GOT3 (cell line): Measurements from ENCODE around the gene CTDP1.
"Not testable (repeated sequence)": the region's sequence is repeated elsewhere in the genome, so short reads cannot be mapped to it uniquely, and the experiment has no call there.

Experiments
- DNase-seq: peaks from one replicate; lab custom pipeline; 2025; ENCODE audit warnings: mixed read lengths; lab: John Stamatoyannopoulos, UW

The CTDP1 gene

DNA sequence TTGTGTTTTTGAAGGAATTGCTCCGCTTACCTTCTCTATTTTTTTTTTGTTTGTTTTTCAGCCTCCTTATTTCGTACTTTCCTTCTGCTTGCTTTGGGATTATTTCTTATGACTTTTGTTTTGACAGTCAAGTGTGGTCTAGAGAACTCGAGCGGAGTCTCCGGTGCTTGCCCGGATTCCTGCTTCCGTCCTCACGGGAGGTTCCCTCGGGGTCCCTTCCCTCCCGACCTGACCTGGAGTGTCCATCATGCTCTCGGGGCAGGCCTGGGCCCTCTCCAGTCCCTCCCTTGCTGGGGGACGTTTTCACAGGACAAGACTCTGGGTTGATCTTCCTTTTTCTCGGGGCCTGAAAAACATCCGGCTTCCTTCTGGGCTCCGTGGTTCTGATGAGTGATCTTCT, 45.9 kb downstream of the CTDP1 start:
- DNase-seq, result no peak

- no peak for DNase-seq
Observed at GRCh38 chr18:79726721-79727120, 47.1 kb downstream of the CTDP1 start.

GRCh38 chr18:79727211-79727610, 47.6 kb downstream of the CTDP1 start:
- DNase-seq, result no peak

DNA sequence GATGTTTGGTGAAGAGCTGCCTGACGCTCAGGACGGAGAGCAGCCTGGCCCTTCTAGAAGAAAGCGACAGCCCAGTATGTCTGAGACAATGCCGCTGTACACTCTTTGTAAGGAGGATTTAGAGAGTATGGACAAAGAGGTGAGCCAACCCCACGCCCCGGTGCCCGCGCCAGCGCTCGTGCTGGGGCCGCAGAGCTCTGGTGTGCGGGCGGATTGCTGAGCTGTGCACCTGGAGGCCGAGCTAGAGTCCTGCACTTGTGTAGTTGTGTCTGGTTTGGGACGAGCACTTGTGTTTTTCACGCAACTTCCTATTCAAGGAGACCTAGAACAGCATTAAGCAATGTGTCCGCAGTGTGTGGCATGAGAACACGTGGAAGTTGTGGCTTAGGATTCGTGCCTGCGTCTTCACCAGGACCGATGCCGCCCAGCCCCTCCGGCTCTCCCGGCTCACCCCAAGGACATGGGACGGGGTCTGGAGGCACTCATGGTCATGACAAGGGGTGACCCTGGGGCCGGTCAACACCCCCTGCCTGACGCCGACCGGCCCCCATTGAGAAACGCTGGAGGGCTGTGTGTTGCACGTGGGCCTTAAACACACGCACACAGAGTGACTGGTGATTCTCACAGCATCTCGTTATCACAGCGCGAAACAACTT, 49.5 kb downstream of the CTDP1 start:
- no peak for DNase-seq

- no peak for DNase-seq
Observed at GRCh38 chr18:79729611-79730010, 50.0 kb downstream of the CTDP1 start.

- DNase-seq, result no peak
Observed at GRCh38 chr18:79730804-79731203, 51.2 kb downstream of the CTDP1 start.

DNA sequence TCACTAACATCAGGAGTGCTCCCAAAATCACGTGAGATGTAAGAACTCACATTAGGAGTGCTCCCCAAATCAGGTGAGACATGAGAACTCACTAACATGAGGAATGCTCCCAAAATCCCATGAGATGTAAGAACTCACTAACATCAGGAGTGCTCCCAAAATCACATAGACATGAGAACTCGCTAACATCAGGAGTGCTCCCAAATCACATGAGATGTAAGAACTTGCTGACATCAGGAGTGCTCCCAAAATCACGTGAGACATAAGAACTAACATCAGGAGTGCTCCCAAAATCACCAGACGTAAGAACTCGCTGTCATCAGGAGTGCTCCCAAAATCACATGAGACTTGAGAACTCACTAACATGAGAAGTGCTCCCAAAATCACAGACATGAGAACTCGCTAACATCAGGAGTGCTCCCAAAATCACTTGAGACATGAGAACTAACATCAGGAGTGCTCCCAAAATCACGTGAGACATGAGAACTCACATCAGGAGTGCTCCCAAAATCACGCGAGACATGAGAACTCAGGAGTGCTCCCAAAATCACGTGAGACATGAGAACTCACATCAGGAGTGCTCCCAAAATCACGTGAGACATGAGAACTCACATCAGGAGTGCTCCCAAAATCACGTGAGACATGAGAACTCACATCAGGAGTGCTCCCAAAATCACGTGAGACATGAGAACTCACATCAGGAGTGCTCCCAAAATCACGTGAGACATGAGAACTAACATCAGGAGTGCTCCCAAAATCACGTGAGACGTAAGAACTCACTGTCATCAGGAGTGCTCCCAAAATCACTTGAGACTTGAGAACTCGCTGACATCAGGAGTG, 52.5 kb downstream of the CTDP1 start:
- DNase-seq, result not testable (repeated sequence)

DNA sequence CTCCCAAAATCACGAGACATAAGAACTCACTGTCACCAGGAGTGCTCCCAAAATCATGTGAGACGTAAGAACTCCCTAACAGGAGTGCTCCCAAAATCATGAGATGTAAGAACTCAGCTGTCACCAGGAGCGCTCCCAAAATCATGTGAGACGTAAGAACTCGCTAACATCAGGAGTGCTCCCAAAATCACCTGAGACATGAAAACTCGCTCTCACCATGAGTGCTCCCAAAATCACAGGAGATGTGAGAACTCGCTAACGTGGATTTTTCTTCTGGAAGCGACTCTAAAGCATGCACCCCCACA, 53.1 kb downstream of the CTDP1 start:
- no peak for DNase-seq

DNA sequence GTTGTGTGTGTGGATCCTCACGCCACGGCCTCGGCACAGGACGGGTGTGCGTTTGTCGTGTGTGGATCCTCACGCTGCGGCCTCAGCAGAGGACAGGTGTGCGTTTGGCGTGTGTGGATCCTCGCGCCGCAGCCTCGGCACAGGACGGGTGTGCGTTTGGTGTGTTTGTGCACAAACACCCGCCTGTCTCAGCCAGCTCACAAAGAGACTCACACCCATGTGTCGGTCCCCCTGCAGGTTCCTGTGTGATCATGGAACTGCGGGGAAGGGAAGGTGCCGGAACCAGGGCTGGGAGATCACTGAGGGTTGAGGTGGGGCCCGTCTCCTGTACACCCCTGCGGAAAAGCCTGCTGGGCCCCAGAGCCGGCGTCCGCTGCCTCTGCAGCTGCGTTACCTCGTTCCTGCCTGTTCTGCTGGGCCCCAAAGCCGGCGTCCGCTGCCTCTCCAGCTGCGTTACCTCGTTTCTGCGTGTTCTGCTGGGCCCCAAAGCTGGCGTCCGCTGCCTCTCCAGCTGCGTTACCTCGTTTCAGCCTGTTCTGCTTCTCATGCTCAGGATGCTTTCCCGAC, 53.6 kb downstream of the CTDP1 start:
- no peak for DNase-seq

GRCh38 chr18:79733986-79734770, 54.6 kb downstream of the CTDP1 start:
- no peak for DNase-seq

DNA sequence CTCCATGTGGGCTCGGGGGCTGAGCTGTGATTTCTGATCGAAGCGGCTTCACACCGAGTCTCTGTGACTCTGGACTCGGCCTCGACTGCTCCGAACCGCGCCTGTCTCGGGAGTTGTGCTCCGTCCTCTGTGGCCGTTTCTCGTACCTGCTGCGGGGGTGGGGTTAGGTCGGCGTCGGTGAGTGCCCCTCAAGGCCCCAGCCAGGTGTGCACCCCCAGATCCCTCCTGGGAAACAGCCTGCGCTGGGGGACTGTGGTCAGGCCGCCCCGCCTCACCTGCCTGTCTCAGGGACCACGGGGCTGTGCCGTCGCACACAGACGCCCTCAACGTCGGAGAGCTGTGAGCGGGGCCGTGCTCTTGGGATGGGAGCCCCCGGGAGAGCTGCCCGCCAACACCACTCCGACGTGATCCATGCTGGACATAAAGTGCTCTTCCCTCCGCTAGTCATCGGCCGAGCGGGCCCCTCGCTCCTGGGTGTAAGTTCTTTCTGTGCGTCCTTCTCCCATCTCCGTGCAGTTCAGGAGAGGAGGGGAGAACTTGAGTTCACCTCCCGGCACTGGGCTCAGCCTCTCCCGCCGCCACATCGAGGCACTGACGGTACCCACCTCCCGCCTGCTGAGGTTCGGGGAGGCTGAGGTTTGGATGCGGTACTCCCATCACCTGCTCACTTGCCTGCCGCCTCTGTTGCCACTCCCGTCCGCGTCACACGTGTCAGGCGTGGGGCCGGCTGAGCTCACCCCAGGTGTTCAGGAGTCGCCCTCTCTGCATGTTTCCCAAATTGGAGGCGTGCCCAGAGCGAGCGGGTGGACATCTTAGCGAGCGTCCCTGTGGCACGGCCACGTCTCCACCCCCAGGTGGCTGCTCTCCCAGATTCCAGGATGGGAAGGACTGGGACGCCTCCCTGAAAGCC, 55.7 kb downstream of the CTDP1 start:
- no peak for DNase-seq

- no peak for DNase-seq
Observed at GRCh38 chr18:79736230-79736629, 56.6 kb downstream of the CTDP1 start.

DNA sequence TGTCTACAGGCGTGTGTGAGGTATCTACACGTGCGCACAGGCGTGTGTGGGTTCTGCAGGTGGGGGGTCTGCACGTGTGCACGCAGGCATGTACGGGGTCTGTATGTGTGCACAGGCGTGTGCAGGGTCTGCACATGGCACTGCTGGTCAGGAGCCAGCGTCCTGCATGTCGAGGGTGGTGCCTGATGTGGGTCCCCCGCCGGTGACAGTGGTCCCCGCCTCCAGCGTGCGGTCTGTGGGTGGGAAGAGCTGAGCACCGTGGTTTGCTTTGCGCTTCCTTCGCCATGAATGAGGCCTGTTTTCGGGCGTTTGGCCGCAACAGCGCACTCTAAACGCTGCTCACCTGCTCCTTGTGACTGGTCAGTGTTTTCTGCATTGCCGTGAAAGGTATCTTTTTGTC, 57.2 kb downstream of the CTDP1 start:
- no peak for DNase-seq

- no peak for DNase-seq
Observed at GRCh38 chr18:79737426-79737825, 57.8 kb downstream of the CTDP1 start.

DNA sequence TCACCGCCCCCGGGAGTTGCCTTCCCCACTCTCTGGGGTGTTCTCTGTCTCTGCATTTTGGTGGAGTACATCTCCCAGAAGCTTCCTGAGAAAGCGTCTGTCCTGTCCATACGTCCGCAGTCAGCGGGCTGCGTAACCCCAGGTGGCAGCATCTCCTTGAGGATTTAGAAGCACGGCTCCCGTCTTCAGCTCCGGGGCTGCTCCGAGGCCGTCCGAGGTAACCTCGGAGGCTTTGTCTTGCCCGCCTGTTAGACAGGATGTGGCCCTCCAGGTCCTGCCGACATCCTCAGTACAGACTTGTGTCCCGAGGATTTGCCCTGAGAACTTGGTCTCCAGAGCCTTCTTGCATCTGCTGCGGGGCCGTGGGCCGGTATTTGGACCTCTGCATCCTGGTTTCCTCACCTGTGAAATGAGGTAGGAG, 58.4 kb downstream of the CTDP1 start:
- no peak for DNase-seq

- DNase-seq, result no peak
Observed at GRCh38 chr18:79738581-79739439, 59.2 kb downstream of the CTDP1 start.

DNA sequence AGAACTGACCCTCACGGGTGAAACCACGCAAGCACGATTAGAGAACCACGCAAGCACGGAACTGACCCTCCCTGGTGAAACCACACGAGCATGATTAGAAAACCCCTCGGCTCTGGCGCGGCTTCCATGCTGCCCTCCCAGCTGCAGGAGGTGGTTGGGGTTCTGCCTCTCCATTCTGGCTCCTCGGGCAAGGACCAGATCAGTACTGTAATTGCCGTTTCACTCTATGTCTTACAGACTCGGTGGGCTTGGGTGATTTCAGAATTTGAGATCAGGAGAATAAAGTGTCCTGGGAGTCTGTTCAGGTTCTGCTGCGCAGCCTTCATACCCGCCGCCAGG, 59.8 kb downstream of the CTDP1 start:
- no peak for DNase-seq

- not testable (repeated sequence) for DNase-seq
Observed at GRCh38 chr18:79740047-79740446, 60.4 kb downstream of the CTDP1 start.

DNA sequence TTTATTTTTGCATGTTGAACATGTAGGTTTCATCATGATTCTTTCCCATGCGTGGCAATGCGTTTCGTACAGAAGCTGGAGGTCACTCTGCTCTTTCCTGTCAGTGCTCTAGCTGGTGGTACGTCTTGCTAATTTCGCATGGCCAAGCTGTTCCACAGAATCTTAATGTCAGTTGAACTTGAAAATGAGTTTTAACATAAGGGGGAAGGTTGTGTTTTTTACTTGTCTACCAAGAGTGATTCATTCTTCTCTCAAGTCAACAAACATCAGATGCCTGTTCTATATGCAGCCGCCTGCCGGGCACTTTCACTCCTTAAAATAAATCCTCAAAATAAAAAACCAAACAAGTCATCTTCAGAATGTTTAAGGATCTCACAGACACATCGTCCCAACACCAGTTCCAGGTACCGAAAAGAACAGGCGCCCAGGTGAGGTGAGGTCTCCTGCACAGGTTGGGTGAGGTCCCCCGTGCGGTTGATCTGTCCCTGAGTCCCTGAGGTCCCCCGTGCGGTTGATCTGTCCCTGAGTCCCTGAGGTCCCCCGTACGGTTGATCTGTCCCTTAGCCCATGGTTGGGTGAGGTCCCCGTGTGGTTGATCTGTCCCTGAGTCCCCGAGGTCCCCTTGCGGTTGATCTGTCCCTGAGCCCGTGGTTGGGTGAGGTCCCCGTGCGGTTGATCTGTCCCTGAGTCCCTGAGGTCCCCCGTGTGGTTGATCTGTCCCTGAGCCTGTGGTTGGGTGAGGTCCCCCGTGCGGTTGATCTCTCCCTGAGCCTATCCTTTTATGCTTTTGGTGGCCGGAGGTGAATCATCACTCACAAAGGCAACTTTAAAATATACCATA, 61.1 kb downstream of the CTDP1 start:
- DNase-seq, result no peak

GRCh38 chr18:79741362-79741700, 61.7 kb downstream of the CTDP1 start:
- DNase-seq, result no peak
